ENCODE measurements around the gene ZNF273. TPM values are rescaled to one million over a fixed set of nuclear protein-coding genes. Genes with fewer than 3 reads are reported as not detected.
"Not testable (repeated sequence)": the region's sequence is repeated elsewhere in the genome, so short reads cannot be mapped to it uniquely, and the experiment has no call there.

The ZNF273 gene
- polyA plus RNA-seq, 1 donor from 2014 or later: 21.7 TPM

DNA sequence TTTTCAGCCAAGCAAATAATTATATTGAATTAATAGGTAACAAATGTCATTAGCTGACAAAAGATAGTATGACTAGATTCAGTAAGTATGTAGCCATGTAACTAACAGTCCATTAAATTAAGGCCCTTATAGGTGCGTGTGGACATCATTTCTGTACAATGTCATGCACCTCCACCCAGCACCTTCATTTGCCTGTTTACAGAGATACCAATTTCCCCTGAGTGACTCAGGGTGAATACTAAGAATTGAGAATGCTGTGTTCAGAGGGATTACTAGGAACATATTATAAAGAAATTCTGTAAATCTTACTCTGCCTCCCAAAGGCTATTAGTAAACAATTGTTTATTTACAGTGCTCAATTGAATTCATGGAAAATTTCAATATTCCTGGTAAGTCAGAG lies 48.1 kb upstream of the ZNF273 start:
- Histone ChIP-seq H3K9me2 (ENCODE audit: insufficient read depth, low read length) (no peaks in the 10 kb centered on the region), H3K4me3 (ENCODE audit: low read length) (no peak overlapping the region), H3K27me3 (ENCODE audit: insufficient read depth, low read depth, low read length) (no peaks in the 10 kb centered on the region), H3K79me2 (replicated peaks; ENCODE audit: insufficient read depth, low read length) (no peaks in the 10 kb centered on the region), H3K9ac (ENCODE audit: low read length) (no peak overlapping the region), H4K20me1 (ENCODE audit: insufficient read depth) (no peaks in the 10 kb centered on the region), H3K9me3 (ENCODE audit: low read length) (no peaks in the 10 kb centered on the region), H3K4me2 (ENCODE audit: low read length) (no peak overlapping the region), H2AFZ (ENCODE audit: low read depth, low read length) (no peak overlapping the region), H3K36me3 (ENCODE audit: insufficient read depth, low read length) (no peaks in the 10 kb centered on the region), H3F3A (ENCODE audit: insufficient read depth, low read length, poor library complexity, severe bottlenecking) (no peaks in the 10 kb centered on the region), H3K27ac (ENCODE audit: low read length) (no peak overlapping the region)
- TF ChIP-seq EP300 (conservative IDR thresholded peaks at IDR 0.05; ENCODE audit: poor library complexity, severe bottlenecking) (no peak), POLR2AphosphoS5 (IDR thresholded peaks at IDR 0.05) (no peak), RAD21 (conservative IDR thresholded peaks at IDR 0.05) (no peak)
- TF ChIP-seq, protein P1, sequence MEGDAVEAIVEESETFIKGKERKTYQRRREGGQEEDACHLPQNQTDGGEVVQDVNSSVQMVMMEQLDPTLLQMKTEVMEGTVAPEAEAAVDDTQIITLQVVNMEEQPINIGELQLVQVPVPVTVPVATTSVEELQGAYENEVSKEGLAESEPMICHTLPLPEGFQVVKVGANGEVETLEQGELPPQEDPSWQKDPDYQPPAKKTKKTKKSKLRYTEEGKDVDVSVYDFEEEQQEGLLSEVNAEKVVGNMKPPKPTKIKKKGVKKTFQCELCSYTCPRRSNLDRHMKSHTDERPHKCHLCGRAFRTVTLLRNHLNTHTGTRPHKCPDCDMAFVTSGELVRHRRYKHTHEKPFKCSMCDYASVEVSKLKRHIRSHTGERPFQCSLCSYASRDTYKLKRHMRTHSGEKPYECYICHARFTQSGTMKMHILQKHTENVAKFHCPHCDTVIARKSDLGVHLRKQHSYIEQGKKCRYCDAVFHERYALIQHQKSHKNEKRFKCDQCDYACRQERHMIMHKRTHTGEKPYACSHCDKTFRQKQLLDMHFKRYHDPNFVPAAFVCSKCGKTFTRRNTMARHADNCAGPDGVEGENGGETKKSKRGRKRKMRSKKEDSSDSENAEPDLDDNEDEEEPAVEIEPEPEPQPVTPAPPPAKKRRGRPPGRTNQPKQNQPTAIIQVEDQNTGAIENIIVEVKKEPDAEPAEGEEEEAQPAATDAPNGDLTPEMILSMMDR (IDR thresholded peaks at IDR 0.05; ENCODE audit: poor library complexity, severe bottlenecking): no peak
- TF ChIP-seq, protein P2, sequence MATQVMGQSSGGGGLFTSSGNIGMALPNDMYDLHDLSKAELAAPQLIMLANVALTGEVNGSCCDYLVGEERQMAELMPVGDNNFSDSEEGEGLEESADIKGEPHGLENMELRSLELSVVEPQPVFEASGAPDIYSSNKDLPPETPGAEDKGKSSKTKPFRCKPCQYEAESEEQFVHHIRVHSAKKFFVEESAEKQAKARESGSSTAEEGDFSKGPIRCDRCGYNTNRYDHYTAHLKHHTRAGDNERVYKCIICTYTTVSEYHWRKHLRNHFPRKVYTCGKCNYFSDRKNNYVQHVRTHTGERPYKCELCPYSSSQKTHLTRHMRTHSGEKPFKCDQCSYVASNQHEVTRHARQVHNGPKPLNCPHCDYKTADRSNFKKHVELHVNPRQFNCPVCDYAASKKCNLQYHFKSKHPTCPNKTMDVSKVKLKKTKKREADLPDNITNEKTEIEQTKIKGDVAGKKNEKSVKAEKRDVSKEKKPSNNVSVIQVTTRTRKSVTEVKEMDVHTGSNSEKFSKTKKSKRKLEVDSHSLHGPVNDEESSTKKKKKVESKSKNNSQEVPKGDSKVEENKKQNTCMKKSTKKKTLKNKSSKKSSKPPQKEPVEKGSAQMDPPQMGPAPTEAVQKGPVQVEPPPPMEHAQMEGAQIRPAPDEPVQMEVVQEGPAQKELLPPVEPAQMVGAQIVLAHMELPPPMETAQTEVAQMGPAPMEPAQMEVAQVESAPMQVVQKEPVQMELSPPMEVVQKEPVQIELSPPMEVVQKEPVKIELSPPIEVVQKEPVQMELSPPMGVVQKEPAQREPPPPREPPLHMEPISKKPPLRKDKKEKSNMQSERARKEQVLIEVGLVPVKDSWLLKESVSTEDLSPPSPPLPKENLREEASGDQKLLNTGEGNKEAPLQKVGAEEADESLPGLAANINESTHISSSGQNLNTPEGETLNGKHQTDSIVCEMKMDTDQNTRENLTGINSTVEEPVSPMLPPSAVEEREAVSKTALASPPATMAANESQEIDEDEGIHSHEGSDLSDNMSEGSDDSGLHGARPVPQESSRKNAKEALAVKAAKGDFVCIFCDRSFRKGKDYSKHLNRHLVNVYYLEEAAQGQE (IDR thresholded peaks at IDR 0.05; ENCODE audit: borderline replicate concordance): no peak

DNA sequence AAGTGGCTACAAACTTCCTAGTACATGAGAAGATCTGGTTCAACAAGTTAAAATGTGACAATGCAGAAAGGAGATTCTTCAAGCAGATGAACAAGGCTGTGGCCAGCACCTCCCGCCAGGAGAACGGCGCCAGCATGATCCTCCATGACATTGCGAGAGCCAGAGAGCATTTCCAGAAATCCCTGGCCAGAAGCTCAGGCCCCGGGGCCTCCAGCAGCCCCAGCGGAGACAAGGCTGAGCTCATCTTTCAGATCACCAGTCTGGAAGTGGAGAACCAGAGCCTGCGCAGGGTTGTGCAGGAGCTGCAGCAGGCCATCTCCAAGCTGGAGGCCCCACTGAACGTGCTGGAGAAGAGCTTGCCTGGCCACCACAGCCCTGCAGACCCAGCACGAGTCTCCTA lies 40.1 kb upstream of the ZNF273 start:
- no peaks in the 10 kb centered on the region for H3F3A ChIP-seq (ENCODE audit: insufficient read depth, low read length, poor library complexity, severe bottlenecking)
- H3K36me3 ChIP-seq (ENCODE audit: insufficient read depth, low read length): no peaks in the 10 kb centered on the region
- H2AFZ ChIP-seq (ENCODE audit: low read depth, low read length): no peak overlapping the region
- H3K79me2 ChIP-seq (replicated peaks; ENCODE audit: insufficient read depth, low read length): no peaks in the 10 kb centered on the region
- H3K9me3 ChIP-seq (ENCODE audit: low read length): peaks cover 4% of the 10 kb centered on the region
- no peak overlapping the region for H3K27ac ChIP-seq (ENCODE audit: low read length)
- H3K27me3 ChIP-seq (ENCODE audit: insufficient read depth, low read depth, low read length): no peaks in the 10 kb centered on the region
- no peak overlapping the region for H3K4me2 ChIP-seq (ENCODE audit: low read length)
- TF ChIP-seq SMC3 (conservative IDR thresholded peaks at IDR 0.05; ENCODE audit: poor library complexity) (no peak), EP300 (conservative IDR thresholded peaks at IDR 0.05; ENCODE audit: poor library complexity, severe bottlenecking) (no peak), EZH2 (IDR thresholded peaks at IDR 0.05; ENCODE audit: borderline replicate concordance, insufficient read depth, low read length, poor library complexity, severe bottlenecking) (no peak), RAD21 (conservative IDR thresholded peaks at IDR 0.05) (no peak), MXI1 (conservative IDR thresholded peaks at IDR 0.05; ENCODE audit: poor library complexity, severe bottlenecking) (no peak), POLR2AphosphoS5 (IDR thresholded peaks at IDR 0.05) (no peak), TAF1 (IDR thresholded peaks at IDR 0.05; ENCODE audit: low read depth) (no peak)
- TF ChIP-seq, protein P1 (IDR thresholded peaks at IDR 0.05; ENCODE audit: poor library complexity, severe bottlenecking): no peak
- TF ChIP-seq, protein P2 (IDR thresholded peaks at IDR 0.05; ENCODE audit: borderline replicate concordance): no peak
- H3K9ac ChIP-seq (ENCODE audit: low read length): no peak overlapping the region
- no peak overlapping the region for H3K4me3 ChIP-seq (ENCODE audit: low read length)
- no peaks in the 10 kb centered on the region for H4K20me1 ChIP-seq (ENCODE audit: insufficient read depth)
- H3K9me2 ChIP-seq (ENCODE audit: insufficient read depth, low read length): no peaks in the 10 kb centered on the region

DNA sequence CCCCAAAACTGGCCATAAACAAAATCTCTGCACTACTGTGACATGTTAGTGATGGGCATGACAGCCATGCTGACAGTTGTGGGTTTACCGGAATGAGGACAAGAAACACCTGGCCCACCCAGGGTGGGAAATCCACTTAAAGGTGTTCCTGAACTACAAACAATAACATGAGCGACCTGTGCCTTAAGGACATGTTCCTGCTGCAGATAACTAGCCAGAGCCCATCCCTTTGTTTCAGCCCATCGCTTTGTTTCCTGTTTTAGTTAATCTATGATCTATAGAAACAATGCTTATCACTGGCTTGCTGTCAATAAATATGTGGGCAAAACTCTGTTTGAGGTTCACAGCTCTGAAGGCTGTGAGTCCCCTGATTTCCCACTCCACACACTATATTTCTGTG lies 39.5 kb upstream of the ZNF273 start:
- H3K27me3 ChIP-seq (ENCODE audit: insufficient read depth, low read depth, low read length); H3K79me2 ChIP-seq (replicated peaks; ENCODE audit: insufficient read depth, low read length); H3K9me3 ChIP-seq (ENCODE audit: low read length); H3K4me3 ChIP-seq (ENCODE audit: low read length); H3K27ac ChIP-seq (ENCODE audit: low read length); H3F3A ChIP-seq (ENCODE audit: insufficient read depth, low read length, poor library complexity, severe bottlenecking); H2AFZ ChIP-seq (ENCODE audit: low read depth, low read length); H3K36me3 ChIP-seq (ENCODE audit: insufficient read depth, low read length); H4K20me1 ChIP-seq (ENCODE audit: insufficient read depth); H3K4me2 ChIP-seq (ENCODE audit: low read length); H3K9ac ChIP-seq (ENCODE audit: low read length); H3K9me2 ChIP-seq (ENCODE audit: insufficient read depth, low read length): not testable (repeated sequence)
